ENCODE results near the gene MAP3K10.

The MAP3K10 gene

DNA sequence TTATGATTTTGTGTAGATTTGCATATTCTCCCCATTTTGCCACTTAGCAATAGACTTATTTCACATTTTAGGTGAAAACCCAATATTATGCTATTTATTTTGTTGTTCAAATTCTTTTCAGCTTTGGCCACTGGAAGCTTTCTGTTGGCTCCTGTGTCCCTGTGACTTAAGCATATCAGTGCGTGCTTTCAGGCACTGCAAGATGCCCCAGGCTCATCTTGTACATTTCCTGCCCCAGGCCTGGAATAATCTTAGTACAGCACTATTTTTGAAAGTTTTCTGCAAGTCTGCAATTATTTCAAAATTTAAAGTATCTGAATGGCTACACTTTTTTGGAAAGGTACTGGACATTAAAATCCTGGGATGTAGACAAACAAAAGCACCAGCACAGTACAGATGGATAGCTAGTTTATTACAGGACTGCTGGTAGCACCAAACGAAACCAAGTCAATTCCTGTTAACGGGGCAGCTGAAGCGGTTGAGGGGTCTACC is 38.7 kb downstream of the MAP3K10 start:
- no peaks in the 10 kb centered on the region for H4K20me1 ChIP-seq (ENCODE audit: insufficient read depth, low read length)
- H3K9me2 ChIP-seq (replicated peaks; ENCODE audit: insufficient read depth, low read length) = no peaks in the 10 kb centered on the region
- H3K27me3 ChIP-seq (replicated peaks; ENCODE audit: insufficient read depth, low read length) = 0 out of 2 replicates have a peak, but pooled peaks cover 5% of the 10 kb centered on the region
- H3K4me1 ChIP-seq (ENCODE audit: low read length) = no peaks in the 10 kb centered on the region
- TF ChIP-seq EZH2phosphoT487 (IDR thresholded peaks at IDR 0.05; ENCODE audit: low read length) (no peak), CTCF (IDR thresholded peaks at IDR 0.05; ENCODE audit: low read length) (no peak), EZH2 (optimal IDR thresholded peaks at IDR 0.05; ENCODE audit: low read depth, low read length) (no peak)
- no peaks in the 10 kb centered on the region for H3K9me3 ChIP-seq (replicated peaks; ENCODE audit: insufficient read depth, low read length)
- H3K36me3 ChIP-seq (replicated peaks; ENCODE audit: insufficient read depth, low read length) = no peaks in the 10 kb centered on the region
- no peak overlapping the region for H3K9ac ChIP-seq (ENCODE audit: low read length)
- no peak overlapping the region for H3K4me2 ChIP-seq (ENCODE audit: low read depth, low read length)
- no peak overlapping the region for H3K4me3 ChIP-seq (ENCODE audit: low read length)
- no peak overlapping the region for H2AFZ ChIP-seq (ENCODE audit: low read length)
- H3F3A ChIP-seq (ENCODE audit: insufficient read depth, low read length) = no peaks in the 10 kb centered on the region
- H3K79me2 ChIP-seq (ENCODE audit: low read length) = no peaks in the 10 kb centered on the region
- H3K27ac ChIP-seq (ENCODE audit: low read length) = no peak overlapping the region
- no peak for DNase-seq

- Histone ChIP-seq H3K4me3 (ENCODE audit: low read length) (no peak overlapping the region), H3K4me2 (ENCODE audit: low read depth, low read length) (no peak overlapping the region), H3K9me2 (replicated peaks; ENCODE audit: insufficient read depth, low read length) (no peaks in the 10 kb centered on the region), H2AFZ (ENCODE audit: low read length) (no peak overlapping the region), H3K79me2 (ENCODE audit: low read length) (no peaks in the 10 kb centered on the region), H3K36me3 (replicated peaks; ENCODE audit: insufficient read depth, low read length) (no peaks in the 10 kb centered on the region), H3K27ac (ENCODE audit: low read length) (no peak overlapping the region), H3K9ac (ENCODE audit: low read length) (no peak overlapping the region), H3K9me3 (replicated peaks; ENCODE audit: insufficient read depth, low read length) (no peaks in the 10 kb centered on the region), H3F3A (ENCODE audit: insufficient read depth, low read length) (no peaks in the 10 kb centered on the region), H3K4me1 (ENCODE audit: low read length) (no peaks in the 10 kb centered on the region), H3K27me3 (replicated peaks; ENCODE audit: insufficient read depth, low read length) (0 out of 2 replicates have a peak, but pooled peaks cover 5% of the 10 kb centered on the region), H4K20me1 (ENCODE audit: insufficient read depth, low read length) (no peaks in the 10 kb centered on the region)
- DNase-seq = no peak
- TF ChIP-seq CTCF (IDR thresholded peaks at IDR 0.05; ENCODE audit: low read length) (no peak), EZH2phosphoT487 (IDR thresholded peaks at IDR 0.05; ENCODE audit: low read length) (no peak), EZH2 (optimal IDR thresholded peaks at IDR 0.05; ENCODE audit: low read depth, low read length) (no peak)
Observed at GRCh38 chr19:40231057-40231456, 39.8 kb downstream of the MAP3K10 start.

DNA sequence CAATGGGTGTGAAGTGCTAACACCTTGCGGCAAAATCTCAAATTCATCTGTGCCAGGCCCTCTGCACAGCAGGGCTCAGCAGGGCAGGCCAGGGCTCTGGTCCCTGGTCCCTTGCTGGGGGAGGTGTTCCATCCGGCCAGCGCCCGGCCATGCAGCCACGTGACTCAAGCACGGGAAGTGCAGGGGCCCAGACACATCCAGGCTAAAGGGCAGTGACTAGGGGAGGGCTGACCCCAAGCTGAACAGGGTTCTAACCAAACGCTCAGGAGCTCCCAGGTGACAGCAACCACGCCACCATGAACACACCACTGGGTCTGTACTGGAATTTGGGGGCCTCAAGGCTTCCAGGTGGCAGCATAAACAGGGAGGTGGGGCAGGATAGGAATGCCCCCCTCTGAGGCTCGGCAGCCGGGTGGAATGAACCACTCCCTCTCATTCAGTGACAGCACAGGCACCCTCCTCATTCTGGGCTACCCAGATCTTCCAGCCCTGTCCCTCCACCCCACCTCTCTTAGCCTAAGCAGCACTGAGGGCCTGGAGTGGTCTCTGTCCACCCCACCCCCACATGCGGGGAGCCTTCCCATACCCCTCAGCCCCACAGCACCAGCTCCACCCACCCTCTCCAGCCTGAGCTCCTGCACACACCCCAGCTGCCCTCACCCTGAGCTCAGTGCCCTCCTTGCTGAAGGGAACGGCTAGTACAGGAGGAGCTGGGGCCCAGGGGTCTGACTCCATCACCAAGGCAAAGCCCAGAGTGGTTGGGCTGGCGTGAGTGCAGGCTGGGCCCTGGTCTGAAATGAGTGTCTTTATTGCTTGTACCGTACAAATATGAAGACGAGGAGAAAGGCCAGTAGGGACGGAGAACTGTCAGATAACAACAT is 40.6 kb downstream of the MAP3K10 start:
- Histone ChIP-seq H3K9me2 (replicated peaks; ENCODE audit: insufficient read depth, low read length) (no peaks in the 10 kb centered on the region), H3K79me2 (ENCODE audit: low read length) (no peaks in the 10 kb centered on the region), H3K27me3 (replicated peaks; ENCODE audit: insufficient read depth, low read length) (0 out of 2 replicates have a peak, but pooled peaks cover under 1% of the 10 kb centered on the region), H3K27ac (ENCODE audit: low read length) (no peak overlapping the region), H3K9ac (ENCODE audit: low read length) (no peak overlapping the region), H3K4me2 (ENCODE audit: low read depth, low read length) (no peak overlapping the region), H3F3A (ENCODE audit: insufficient read depth, low read length) (no peaks in the 10 kb centered on the region), H3K9me3 (replicated peaks; ENCODE audit: insufficient read depth, low read length) (no peaks in the 10 kb centered on the region), H4K20me1 (ENCODE audit: insufficient read depth, low read length) (no peaks in the 10 kb centered on the region), H3K4me1 (ENCODE audit: low read length) (no peaks in the 10 kb centered on the region), H2AFZ (ENCODE audit: low read length) (no peak overlapping the region), H3K4me3 (ENCODE audit: low read length) (no peak overlapping the region), H3K36me3 (replicated peaks; ENCODE audit: insufficient read depth, low read length) (no peaks in the 10 kb centered on the region)
- no peak for DNase-seq
- TF ChIP-seq EZH2 (optimal IDR thresholded peaks at IDR 0.05; ENCODE audit: low read depth, low read length) (no peak), EZH2phosphoT487 (IDR thresholded peaks at IDR 0.05; ENCODE audit: low read length) (no peak), CTCF (IDR thresholded peaks at IDR 0.05; ENCODE audit: low read length) (no peak)

Data from MM.1S (cell line).